Stimulated activated CD8-positive, alpha-beta memory T cell treated with anti-CD3 and anti-CD28 coated beads, Interleukin-7, amount 100 ng/mL, for 24 hours (primary cell): Measurements from ENCODE around the gene DARS1.
"Not testable (repeated sequence)": the region's sequence is repeated elsewhere in the genome, so short reads cannot be mapped to it uniquely, and the experiment has no call there.

Source experiments
- DNase-seq: peaks from one replicate; pipeline ENCODE4 v3.0.0-alpha.2; 2020; ENCODE audit warnings: low read depth

DARS1 gene

GRCh38 chr2:135945526-135945925 is 39.9 kb downstream of the DARS1 start:
- DNase-seq: no peak

- DNase-seq: no peak
Observed at GRCh38 chr2:135944625-135945024, 40.8 kb downstream of the DARS1 start.

GRCh38 chr2:135942936-135943688 is 42.3 kb downstream of the DARS1 start:
- no peak for DNase-seq

- DNase-seq: no peak
Observed at GRCh38 chr2:135936524-135936923, 48.9 kb downstream of the DARS1 start.

- DNase-seq: no peak
Observed at GRCh38 chr2:135935914-135936313, 49.5 kb downstream of the DARS1 start.

- DNase-seq: no peak
Observed at GRCh38 chr2:135931776-135932443, 53.5 kb downstream of the DARS1 start.

- DNase-seq: no peak
Observed at GRCh38 chr2:135926605-135927004, 58.8 kb downstream of the DARS1 start.

- DNase-seq: no peak
Observed at GRCh38 chr2:135925571-135925970, 59.9 kb downstream of the DARS1 start.

GRCh38 chr2:135916207-135916606 is 69.2 kb downstream of the DARS1 start:
- DNase-seq: no peak

GRCh38 chr2:135914485-135914884 is 70.9 kb downstream of the DARS1 start:
- no peak for DNase-seq

- DNase-seq: no peak
Observed at GRCh38 chr2:135913727-135914365, 71.6 kb downstream of the DARS1 start.

GRCh38 chr2:135909976-135910375 is 75.5 kb downstream of the DARS1 start:
- DNase-seq: no peak

GRCh38 chr2:135905679-135906078 is 79.7 kb downstream of the DARS1 start:
- DNase-seq: no peak

- no peak for DNase-seq
Observed at GRCh38 chr2:135904341-135904989, 81.0 kb downstream of the DARS1 start.

- DNase-seq: no peak
Observed at GRCh38 chr2:135903650-135904049, 81.8 kb downstream of the DARS1 start.

GRCh38 chr2:135899567-135899966 is 85.9 kb downstream of the DARS1 start:
- no peak for DNase-seq

GRCh38 chr2:135898234-135898786 is 87.1 kb downstream of the DARS1 start:
- DNase-seq: no peak

- DNase-seq: no peak
Observed at GRCh38 chr2:135894930-135895329, 90.5 kb downstream of the DARS1 start.

GRCh38 chr2:135893374-135893794 is 92.0 kb downstream of the DARS1 start:
- no peak for DNase-seq

- DNase-seq: no peak
Observed at GRCh38 chr2:135890835-135891234, 94.6 kb downstream of the DARS1 start.

- no peak for DNase-seq
Observed at GRCh38 chr2:135890149-135890548, 95.3 kb downstream of the DARS1 start.

GRCh38 chr2:135888587-135888986 is 96.8 kb downstream of the DARS1 start:
- not testable (repeated sequence) for DNase-seq
